ENCODE results near the gene TCF4.

Gene TCF4

DNA sequence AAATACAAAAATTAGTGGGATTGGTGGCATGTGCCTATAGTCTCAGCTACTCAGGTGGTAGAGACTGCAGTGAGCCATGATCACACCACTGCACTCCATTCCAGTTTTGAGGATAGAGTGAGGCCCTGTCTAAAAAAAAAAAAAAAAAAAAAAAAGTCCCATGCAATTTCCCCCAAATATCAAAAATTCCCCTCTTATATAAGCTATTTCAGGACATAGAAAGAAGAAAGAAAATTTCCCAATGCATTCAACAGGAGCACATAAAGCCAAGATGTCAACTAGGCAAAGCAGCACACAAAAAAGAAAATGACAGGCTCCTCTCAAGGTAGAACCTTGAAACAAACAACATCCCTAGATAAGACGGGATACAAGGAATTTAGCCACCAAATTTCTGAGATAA lies 213.3 kb downstream of the TCF4 start:
- DNase-seq (ENCODE audit: low spot score), result no peak
- Histone ChIP-seq H3K4me3 (no peak overlapping the region), H3K27ac (no peak overlapping the region)
- TF ChIP-seq, protein P1, sequence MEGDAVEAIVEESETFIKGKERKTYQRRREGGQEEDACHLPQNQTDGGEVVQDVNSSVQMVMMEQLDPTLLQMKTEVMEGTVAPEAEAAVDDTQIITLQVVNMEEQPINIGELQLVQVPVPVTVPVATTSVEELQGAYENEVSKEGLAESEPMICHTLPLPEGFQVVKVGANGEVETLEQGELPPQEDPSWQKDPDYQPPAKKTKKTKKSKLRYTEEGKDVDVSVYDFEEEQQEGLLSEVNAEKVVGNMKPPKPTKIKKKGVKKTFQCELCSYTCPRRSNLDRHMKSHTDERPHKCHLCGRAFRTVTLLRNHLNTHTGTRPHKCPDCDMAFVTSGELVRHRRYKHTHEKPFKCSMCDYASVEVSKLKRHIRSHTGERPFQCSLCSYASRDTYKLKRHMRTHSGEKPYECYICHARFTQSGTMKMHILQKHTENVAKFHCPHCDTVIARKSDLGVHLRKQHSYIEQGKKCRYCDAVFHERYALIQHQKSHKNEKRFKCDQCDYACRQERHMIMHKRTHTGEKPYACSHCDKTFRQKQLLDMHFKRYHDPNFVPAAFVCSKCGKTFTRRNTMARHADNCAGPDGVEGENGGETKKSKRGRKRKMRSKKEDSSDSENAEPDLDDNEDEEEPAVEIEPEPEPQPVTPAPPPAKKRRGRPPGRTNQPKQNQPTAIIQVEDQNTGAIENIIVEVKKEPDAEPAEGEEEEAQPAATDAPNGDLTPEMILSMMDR (IDR thresholded peaks at IDR 0.05), result no peak

DNA sequence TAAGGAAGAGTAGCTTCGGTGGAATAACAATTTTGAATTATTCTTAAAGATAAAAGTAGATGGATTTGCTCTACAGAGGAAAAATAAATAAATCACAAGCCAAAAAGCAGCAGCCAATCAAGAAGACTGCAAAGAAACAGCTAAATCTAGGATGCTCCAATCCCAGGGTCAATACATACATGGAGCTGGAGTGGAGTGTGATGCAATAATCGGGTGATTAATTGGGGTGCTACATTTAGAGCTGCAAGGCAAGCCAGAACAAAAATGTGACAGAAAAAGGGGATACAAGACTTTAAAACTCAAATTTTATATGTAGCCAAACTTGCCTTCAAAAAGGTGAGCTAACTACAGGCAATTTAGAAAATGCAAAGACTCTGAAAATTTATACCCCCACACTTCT lies 215.8 kb downstream of the TCF4 start:
- no peak for DNase-seq (ENCODE audit: low spot score)
- TF ChIP-seq, protein P1 (IDR thresholded peaks at IDR 0.05), result no peak
- Histone ChIP-seq H3K4me3 (no peak overlapping the region), H3K27ac (no peak overlapping the region)

DNA sequence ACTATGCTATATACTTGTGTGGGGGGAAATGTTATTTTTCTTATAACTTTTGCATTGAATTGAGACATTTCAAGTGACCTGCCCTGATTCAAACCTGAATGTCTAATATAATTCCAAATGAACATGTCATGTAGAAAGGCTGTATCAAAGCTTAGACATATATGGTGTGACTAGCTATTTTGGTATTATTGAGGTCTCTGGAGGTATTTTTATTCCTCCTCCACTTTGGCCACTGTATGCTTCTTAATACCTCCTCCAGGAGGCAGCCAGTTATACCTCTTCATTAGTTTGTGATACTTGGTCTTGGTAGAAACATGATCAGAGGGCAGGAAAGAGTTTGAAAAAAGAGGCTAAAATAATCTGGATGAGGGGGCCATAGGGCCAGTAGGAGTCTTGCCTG lies 217.1 kb downstream of the TCF4 start:
- H3K27ac ChIP-seq, result no peak overlapping the region
- no peak overlapping the region for H3K4me3 ChIP-seq
- TF ChIP-seq, protein P1 (IDR thresholded peaks at IDR 0.05), result no peak
- DNase-seq (ENCODE audit: low spot score), result no peak

DNA sequence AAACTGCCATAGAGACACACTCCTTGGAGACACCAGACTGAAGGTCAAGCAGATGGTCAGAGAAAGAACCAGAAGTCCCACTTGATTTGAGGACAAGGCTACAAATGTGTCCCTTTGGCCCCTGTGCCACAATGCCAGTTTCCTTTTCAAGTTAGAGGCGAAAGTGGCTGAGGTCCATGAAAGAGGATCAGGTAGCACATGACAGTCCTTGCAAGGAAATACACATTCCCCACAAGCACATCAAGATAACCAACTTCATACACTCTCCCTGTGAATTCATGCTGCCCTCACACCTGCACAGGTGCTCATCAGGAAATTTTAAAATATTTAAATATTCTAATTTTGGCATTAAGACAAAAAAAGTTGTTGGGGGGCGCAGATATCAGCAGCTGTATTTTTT lies 218.6 kb downstream of the TCF4 start:
- Histone ChIP-seq H3K27ac (no peak overlapping the region), H3K4me3 (no peak overlapping the region)
- TF ChIP-seq, protein P1 (IDR thresholded peaks at IDR 0.05), result no peak
- no peak for DNase-seq (ENCODE audit: low spot score)

DNA sequence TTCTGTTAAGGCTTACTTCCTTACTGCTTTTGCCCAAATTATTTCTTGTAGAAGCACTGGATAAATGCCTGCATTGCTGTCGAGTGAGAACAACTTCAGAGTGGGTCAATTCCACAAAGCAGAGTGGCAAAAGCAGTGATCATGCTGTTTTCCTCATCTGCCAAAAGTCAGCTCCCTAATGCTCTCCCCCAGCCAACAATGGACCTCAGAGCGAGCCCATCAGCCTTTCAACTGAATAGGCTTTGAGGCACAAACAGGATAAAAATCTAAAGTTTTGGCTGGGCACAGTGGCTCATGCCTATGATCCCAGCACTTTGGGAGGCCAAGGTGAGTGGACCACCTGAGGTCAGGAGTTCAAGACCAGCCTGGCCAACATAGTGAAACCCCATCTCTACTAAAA lies 222.7 kb downstream of the TCF4 start:
- no peak overlapping the region for H3K4me3 ChIP-seq
- DNase-seq (ENCODE audit: low spot score), result no peak
- TF ChIP-seq, protein P1 (IDR thresholded peaks at IDR 0.05), result no peak
- no peak overlapping the region for H3K27ac ChIP-seq

DNA sequence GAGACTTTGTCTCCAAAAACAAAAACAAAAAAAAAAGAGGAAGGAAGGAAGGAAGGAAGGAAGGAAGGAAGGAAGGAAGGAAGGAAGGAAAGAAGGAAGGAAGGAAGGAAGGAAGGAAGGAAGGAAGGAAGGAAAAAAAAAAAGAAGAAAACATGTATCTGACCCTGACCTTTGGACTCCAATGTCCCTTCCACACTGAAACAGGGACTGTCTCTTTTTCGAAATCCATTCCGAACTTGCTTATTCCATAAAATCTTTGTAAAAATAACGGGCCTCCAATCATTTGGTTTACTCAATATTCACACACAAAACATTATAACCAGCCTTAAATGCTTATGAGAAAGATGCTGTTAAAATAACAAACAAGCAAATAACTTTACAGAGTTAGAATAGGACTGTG lies 225.7 kb downstream of the TCF4 start:
- DNase-seq (ENCODE audit: low spot score), result no peak
- Histone ChIP-seq H3K4me3 (no peak overlapping the region), H3K27ac (no peak overlapping the region)
- TF ChIP-seq, protein P1 (IDR thresholded peaks at IDR 0.05), result no peak

DNA sequence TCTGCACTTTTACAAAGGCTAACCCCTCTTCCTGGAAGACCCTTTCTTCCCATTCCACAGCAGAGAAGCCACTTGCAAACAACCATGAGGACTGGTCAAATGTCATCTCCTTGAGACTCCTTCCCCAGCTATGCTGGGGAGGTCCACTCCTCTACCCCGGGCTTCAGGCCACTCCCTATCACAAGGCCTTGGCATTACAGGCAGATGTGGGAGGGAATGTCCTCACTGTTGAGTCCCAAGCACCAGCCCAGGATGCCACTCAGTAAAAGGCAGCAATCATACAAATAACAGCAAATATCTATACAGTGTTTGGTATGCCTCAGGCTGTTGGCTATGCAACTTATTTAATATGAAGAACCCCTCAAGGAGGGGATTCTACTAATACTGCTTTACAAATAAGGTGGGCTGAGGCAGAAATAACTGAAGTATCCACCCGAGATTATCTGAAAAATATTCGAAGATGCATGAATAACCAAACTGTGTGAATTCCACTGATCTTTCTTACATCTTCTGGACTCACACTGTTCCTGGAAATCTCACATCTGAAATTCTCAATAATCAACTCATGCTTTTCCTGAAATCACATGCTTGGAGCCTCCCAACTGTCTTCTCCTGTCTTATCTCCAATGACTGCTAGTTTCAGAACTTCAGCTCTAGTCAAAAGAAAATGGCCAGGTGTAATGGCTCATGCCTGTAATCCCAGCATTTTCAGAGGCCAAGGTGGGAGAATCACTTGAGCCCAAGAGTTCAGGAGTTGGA lies 226.3 kb downstream of the TCF4 start:
- TF ChIP-seq, protein P1 (IDR thresholded peaks at IDR 0.05), result no peak

More for the DNA sequence above, 226.3 kb downstream of the TCF4 start:
- DNase-seq (ENCODE audit: low spot score), result no peak
- H3K4me3 ChIP-seq, result no peak overlapping the region
- H3K27ac ChIP-seq, result no peak overlapping the region

Measured in coronary artery (tissue), 2 donors.